ENCODE data around the gene PCDHGB6.
"Not testable (repeated sequence)": the region's sequence is repeated elsewhere in the genome, so short reads cannot be mapped to it uniquely, and the experiment has no call there.

PCDHGB6 gene

GRCh38 chr5:141419074-141419880 lies 11.5 kb downstream of the PCDHGB6 start:
- DNase-seq = no peak

GRCh38 chr5:141420855-141421488 lies 13.2 kb downstream of the PCDHGB6 start, which contains the start of gene PCDHGA11:
TSS of gene PCDHGA11 (plus strand) at chr5:141421051. CDS start at chr5:141421228, 177 bp downstream.
- DNase-seq = peak; percentile 62 to 66

GRCh38 chr5:141421489-141421855 lies 13.7 kb downstream of the PCDHGB6 start:
- no peak for DNase-seq

DNA sequence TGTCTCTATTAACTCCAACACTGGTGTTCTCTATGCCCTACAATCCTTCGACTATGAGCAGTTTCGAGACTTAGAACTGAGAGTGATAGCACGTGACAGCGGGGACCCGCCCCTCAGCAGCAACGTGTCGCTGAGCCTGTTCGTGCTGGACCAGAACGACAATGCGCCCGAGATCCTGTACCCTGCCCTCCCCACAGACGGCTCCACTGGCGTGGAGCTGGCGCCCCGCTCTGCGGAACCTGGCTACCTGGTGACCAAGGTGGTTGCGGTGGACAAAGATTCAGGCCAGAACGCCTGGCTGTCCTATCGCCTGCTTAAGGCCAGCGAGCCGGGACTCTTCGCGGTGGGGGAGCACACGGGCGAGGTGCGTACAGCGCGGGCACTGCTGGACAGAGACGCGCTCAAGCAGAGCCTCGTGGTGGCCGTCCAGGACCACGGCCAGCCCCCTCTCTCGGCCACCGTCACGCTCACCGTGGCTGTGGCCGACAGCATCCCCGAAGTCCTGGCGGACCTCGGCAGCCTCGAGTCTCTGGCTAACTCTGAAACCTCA lies 15.0 kb downstream of the PCDHGB6 start:
- no peak for DNase-seq

GRCh38 chr5:141427783-141428426 lies 20.1 kb downstream of the PCDHGB6 start:
- DNase-seq = no peak

DNA sequence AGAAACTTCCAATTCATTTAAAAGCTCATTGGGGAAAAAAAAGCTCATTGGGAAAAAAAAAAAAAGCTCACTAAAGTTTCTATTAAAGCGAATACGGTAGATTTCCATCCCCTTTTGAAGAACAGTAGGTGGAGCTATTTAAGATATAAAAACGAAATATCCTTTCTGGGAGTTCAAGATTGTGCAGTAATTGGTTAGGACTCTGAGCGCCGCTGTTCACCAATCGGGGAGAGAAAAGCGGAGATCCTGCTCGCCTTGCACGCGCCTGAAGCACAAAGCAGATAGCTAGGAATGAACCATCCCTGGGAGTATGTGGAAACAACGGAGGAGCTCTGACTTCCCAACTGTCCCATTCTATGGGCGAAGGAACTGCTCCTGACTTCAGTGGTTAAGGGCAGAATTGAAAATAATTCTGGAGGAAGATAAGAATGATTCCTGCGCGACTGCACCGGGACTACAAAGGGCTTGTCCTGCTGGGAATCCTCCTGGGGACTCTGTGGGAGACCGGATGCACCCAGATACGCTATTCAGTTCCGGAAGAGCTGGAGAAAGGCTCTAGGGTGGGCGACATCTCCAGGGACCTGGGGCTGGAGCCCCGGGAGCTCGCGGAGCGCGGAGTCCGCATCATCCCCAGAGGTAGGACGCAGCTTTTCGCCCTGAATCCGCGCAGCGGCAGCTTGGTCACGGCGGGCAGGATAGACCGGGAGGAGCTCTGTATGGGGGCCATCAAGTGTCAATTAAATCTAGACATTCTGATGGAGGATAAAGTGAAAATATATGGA lies 22.7 kb downstream of the PCDHGB6 start, which contains the start of gene PCDHGA12:
Gene PCDHGA12, plus strand, starts transcription at position 176 of the 782 bp plus-strand sequence. Its CDS starts 253 bp downstream, at position 429.
- DNase-seq = peak; percentile 44 to 47

DNA sequence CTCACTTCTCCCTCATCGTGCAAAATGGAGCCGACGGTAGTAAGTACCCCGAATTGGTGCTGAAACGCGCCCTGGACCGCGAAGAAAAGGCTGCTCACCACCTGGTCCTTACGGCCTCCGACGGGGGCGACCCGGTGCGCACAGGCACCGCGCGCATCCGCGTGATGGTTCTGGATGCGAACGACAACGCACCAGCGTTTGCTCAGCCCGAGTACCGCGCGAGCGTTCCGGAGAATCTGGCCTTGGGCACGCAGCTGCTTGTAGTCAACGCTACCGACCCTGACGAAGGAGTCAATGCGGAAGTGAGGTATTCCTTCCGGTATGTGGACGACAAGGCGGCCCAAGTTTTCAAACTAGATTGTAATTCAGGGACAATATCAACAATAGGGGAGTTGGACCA lies 23.5 kb downstream of the PCDHGB6 start:
- DNase-seq = peak in 1 of 2 experiments; percentile 25

GRCh38 chr5:141432308-141432707 lies 24.5 kb downstream of the PCDHGB6 start:
- not testable (repeated sequence) for DNase-seq

GRCh38 chr5:141432726-141433125 lies 24.9 kb downstream of the PCDHGB6 start:
- DNase-seq = not testable (repeated sequence)

- no peak for DNase-seq
Observed at GRCh38 chr5:141434006-141434405, 26.2 kb downstream of the PCDHGB6 start.

- no peak for DNase-seq
Observed at GRCh38 chr5:141437221-141437620, 29.4 kb downstream of the PCDHGB6 start.

GRCh38 chr5:141439411-141440141 lies 31.8 kb downstream of the PCDHGB6 start:
- no peak for DNase-seq

- DNase-seq = no peak
Observed at GRCh38 chr5:141440341-141440740, 32.5 kb downstream of the PCDHGB6 start.

DNA sequence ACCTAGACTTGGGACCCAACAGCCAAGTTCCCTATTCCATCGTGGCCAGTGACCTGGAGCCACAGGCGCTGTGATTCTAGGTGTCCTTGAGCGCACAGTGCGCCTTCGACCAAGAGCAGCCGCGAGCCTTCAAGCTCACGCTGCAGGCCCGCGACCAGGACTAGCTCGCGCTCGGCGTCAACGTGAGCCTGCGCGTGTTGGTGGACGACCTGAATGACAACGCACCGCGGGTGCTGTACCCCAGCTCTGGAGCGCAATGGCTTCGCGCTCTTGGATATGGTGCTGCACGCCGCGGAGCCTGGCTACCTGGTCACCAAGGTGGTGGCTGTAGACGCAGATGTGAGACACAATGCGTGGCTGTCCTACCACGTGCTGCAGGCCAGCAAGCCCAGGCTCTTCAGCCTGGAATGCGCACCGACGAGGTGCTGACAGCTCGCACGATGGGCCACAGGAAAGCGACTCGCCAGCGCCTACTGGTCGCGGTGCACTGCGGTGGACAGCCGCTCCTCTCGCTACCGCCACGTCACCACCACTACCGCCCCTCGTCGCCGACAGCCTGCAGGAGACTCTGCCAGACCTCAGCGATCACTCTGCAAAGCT lies 33.9 kb downstream of the PCDHGB6 start:
- no peak for DNase-seq
